ENCODE measurements around the gene CLDN19.

The CLDN19 gene

GRCh38 chr1:42773420-42773819 lies 33.4 kb upstream of the CLDN19 start:
- Histone ChIP-seq H3K27ac (no peak overlapping the region), H3K4me3 (ENCODE audit: low read depth, low read length) (no peak overlapping the region), H3K9me3 (ENCODE audit: severe bottlenecking) (no peaks in the 10 kb centered on the region), H3K27me3 (ENCODE audit: insufficient read depth, low read depth, severe bottlenecking) (no peaks in the 10 kb centered on the region), H3K36me3 (peaks cover 75% of the 10 kb centered on the region)
- TF ChIP-seq CTCF (IDR thresholded peaks at IDR 0.05; ENCODE audit: low read depth, low read length): no peak
- DNase-seq: no peak

- Histone ChIP-seq H3K27ac (no peak overlapping the region), H3K27me3 (ENCODE audit: insufficient read depth, low read depth, severe bottlenecking) (no peaks in the 10 kb centered on the region), H3K9me3 (ENCODE audit: severe bottlenecking) (no peaks in the 10 kb centered on the region), H3K4me3 (ENCODE audit: low read depth, low read length) (no peak overlapping the region), H3K36me3 (peaks cover 48% of the 10 kb centered on the region)
- DNase-seq: no peak
- TF ChIP-seq CTCF (IDR thresholded peaks at IDR 0.05; ENCODE audit: low read depth, low read length): no peak
Measured at GRCh38 chr1:42769811-42770210, 29.8 kb upstream of the CLDN19 start.

- H3K27me3 ChIP-seq (ENCODE audit: insufficient read depth, low read depth, severe bottlenecking): no peaks in the 10 kb centered on the region
- no peak for TF ChIP-seq CTCF (IDR thresholded peaks at IDR 0.05; ENCODE audit: low read depth, low read length)
- peak overlapping the region; percentile 95 for H3K4me3 ChIP-seq (ENCODE audit: low read depth, low read length)
- no peak for DNase-seq
- no peak overlapping the region for H3K27ac ChIP-seq
- H3K36me3 ChIP-seq: peaks cover 32% of the 10 kb centered on the region
- H3K9me3 ChIP-seq (ENCODE audit: severe bottlenecking): no peaks in the 10 kb centered on the region
Measured at GRCh38 chr1:42768172-42768571, 28.1 kb upstream of the CLDN19 start.

- Histone ChIP-seq H3K9me3 (ENCODE audit: severe bottlenecking) (no peaks in the 10 kb centered on the region), H3K4me3 (ENCODE audit: low read depth, low read length) (peak overlapping the region; percentile 95), H3K27me3 (ENCODE audit: insufficient read depth, low read depth, severe bottlenecking) (no peaks in the 10 kb centered on the region), H3K27ac (peak overlapping the region; percentile 85), H3K36me3 (peaks cover 26% of the 10 kb centered on the region)
- DNase-seq: no peak
- TF ChIP-seq CTCF (IDR thresholded peaks at IDR 0.05; ENCODE audit: low read depth, low read length): no peak
Measured at GRCh38 chr1:42767510-42768000, 27.5 kb upstream of the CLDN19 start.

- Histone ChIP-seq H3K36me3 (peaks cover 19% of the 10 kb centered on the region), H3K9me3 (ENCODE audit: severe bottlenecking) (no peaks in the 10 kb centered on the region), H3K27ac (peak within 1 kb of the TSS; percentile 85), H3K4me3 (ENCODE audit: low read depth, low read length) (peak within 1 kb of the TSS; percentile 95), H3K27me3 (ENCODE audit: insufficient read depth, low read depth, severe bottlenecking) (no peaks in the 10 kb centered on the region)
- TF ChIP-seq CTCF (IDR thresholded peaks at IDR 0.05; ENCODE audit: low read depth, low read length): no peak
- peak; percentile 100 for DNase-seq
Measured at GRCh38 chr1:42766741-42767509, 26.9 kb upstream of the CLDN19 start, which contains the start of the genes C1orf50 and P3H1. Gene C1orf50, plus strand, starts transcription at chr1:42767249. Its CDS starts 63 bp downstream, at chr1:42767312. Gene P3H1, minus strand, starts transcription at chr1:42767028. Its CDS starts 57 bp downstream, at chr1:42766971.

All from WERI-Rb-1 (cell line).